ENCODE data around the gene CPA4.
"Not testable (repeated sequence)": the region's sequence is repeated elsewhere in the genome, so short reads cannot be mapped to it uniquely, and the experiment has no call there.

Gene CPA4

GRCh38 chr7:130303127-130303526, 10.2 kb downstream of the CPA4 start:
- DNase-seq (ENCODE audit: low read depth) = no peak

DNA sequence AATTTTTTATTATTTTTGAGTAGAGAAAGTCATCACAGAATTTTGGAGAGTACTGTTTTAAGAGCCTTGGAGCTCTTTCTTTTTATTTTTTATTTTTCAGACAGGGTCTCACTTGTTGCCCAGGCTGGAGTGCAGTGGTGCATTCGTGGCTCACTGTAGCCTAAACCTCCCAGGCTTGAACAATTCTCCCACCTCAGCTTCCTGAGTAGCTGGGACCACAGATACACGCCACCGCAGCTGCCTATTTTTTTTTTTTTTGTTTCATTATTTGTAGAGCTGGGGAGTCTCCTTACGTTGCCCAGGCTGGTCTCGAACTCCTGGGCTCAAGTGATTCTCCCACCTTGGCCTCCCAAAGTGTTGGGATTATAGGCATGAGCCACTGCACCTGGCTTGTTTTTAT, 10.6 kb downstream of the CPA4 start:
- no peak for DNase-seq (ENCODE audit: low read depth)

- DNase-seq (ENCODE audit: low read depth) = no peak
Observed at GRCh38 chr7:130303982-130304381, 11.0 kb downstream of the CPA4 start.

DNA sequence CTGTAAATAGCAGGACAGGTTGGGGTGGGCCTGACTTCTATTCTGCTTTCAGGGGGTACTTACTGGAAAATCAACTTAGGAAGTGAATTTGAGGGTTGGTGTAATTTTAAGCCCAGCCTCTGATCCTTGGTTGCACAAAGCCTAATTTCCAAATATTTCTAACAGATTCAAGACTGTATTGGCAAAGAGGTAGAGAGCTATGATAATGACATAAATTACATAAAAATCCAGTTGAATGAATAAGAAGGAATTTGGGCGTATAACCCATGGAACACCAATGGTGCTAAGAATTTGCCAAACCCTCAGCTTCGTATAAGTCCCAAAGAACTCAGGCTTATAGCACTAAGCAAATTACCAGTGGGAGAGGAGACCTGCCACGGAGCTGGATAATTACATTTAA, 11.9 kb downstream of the CPA4 start:
- no peak for DNase-seq (ENCODE audit: low read depth)

GRCh38 chr7:130305433-130306042, 12.6 kb downstream of the CPA4 start:
- no peak for DNase-seq (ENCODE audit: low read depth)

DNA sequence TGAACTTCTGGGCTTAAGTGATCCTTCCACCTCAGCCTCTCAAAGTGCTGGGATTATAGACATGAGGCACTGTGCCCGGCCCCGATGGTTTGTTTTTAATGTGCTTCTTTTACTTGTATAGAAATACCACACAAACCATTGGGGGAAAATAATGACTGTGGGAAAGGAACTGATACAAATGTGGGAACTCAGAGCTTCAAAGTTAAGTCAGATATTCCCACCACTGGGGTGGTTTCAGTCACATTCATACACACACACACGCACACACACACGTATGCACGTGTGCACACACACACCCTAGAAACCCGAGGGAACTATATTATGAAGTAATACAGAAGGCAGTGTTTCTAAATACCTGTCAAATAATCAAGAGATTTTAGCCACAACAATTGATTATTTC, 17.0 kb downstream of the CPA4 start:
- no peak for DNase-seq (ENCODE audit: low read depth)

- no peak for DNase-seq (ENCODE audit: low read depth)
Observed at GRCh38 chr7:130314305-130314704, 21.3 kb downstream of the CPA4 start.

DNA sequence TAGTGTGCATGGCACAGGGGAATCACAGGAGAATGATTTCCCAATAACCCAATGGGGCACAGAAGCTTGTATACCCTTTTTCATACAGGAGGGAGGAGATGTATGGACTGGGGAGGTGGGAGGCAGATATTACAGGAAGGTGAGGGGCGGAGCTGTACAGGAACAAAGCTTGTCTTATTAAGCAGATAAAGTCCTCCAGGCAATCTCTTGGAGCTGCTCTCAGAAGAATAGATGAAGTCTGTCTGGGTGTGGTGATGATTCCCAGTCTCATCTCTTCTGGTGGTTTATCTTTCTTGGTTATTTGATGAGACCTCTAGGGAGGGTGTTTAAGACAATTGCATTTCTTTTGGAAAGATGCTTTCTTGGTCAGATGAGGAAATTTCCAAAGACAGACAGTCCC, 26.6 kb downstream of the CPA4 start:
- no peak for DNase-seq (ENCODE audit: low read depth)

DNA sequence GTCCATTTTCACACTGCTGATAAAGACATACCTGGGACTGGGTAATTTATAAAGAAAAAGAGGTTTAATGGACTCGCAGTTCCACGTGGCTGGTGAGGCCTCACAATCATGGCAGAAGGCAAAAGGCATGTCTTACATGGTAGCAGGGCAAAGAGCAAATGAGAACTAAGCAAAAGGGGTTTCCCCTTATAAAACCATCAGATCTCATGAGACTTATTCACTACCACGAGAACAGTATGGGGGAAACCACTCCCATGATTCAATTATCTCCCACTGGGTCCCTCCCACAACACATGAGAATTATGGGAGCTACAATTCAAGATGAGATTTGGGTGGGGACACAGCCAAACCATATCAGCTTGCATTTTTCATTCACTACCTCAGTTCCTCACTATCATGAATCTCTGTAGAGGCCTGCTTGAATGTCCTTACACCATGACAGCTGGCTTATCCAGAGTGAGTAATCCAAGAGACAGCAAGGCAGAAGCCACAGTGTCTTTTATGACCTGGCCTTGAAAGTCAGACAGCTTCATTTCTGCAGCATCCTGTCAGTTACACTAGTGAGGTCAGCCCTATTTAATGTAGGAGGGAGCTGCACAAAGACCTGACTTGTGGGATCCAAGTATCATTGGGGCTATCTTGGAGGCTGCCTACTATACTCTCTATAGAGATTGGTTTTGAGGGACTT, 28.7 kb downstream of the CPA4 start:
- DNase-seq (ENCODE audit: low read depth) = not testable (repeated sequence)

GRCh38 chr7:130322615-130323014, 29.7 kb downstream of the CPA4 start:
- DNase-seq (ENCODE audit: low read depth) = no peak

DNA sequence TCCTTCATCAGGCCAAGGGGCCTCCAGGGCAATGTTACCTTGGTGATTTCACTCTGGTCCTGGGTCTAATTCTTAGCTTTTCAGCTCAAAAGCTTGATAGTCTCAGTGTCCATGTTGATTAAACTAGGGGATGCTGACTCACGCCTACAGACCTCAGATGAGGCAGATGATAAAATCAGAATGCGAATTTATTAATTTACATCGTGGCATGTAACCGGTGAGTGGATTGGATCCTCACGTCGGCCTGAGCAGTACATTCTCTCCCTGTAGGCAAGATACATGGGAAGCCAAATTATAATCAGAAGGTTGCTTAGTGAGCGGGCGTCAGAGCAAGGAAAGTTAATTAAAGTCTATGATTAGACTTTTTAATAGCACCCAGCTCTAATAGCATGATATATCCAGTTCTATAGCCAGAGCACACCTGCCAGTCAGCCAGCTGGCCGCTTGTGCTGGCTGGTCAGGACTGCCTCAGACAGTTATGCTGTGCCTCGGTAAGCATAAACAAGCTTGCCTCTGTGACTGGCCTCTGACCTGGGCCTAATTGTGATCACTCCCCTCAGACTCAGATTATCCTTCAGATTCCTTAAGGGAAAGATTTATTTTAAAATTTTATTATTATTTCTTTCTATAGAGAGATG, 31.5 kb downstream of the CPA4 start:
- no peak for DNase-seq (ENCODE audit: low read depth)

- no peak for DNase-seq (ENCODE audit: low read depth)
Observed at GRCh38 chr7:130329681-130330080, 36.7 kb downstream of the CPA4 start.

- no peak for DNase-seq (ENCODE audit: low read depth)
Observed at GRCh38 chr7:130332259-130333053, 39.5 kb downstream of the CPA4 start.

DNA sequence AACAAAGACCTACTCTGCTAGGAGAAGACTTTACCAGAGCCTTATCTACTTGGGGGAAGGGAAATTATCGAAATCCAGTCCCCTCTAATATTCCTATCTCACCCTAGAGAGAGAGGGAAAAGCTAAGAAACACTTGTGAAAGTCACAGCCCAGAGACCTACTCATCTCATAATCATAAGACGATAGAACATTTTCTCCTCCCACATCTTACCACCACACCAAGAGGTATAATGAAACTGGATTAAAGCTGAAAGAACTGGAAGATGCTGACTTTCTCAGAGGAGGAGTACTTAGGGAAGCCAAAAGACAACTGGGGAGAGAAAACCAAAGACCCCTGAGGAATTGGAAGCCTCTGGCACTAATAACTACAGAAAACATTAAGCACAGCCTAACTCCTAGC, 40.9 kb downstream of the CPA4 start:
- DNase-seq (ENCODE audit: low read depth) = no peak

- DNase-seq (ENCODE audit: low read depth) = no peak
Observed at GRCh38 chr7:130334274-130334673, 41.3 kb downstream of the CPA4 start.

GRCh38 chr7:130337410-130337971, 44.5 kb downstream of the CPA4 start:
- no peak for DNase-seq (ENCODE audit: low read depth)

DNA sequence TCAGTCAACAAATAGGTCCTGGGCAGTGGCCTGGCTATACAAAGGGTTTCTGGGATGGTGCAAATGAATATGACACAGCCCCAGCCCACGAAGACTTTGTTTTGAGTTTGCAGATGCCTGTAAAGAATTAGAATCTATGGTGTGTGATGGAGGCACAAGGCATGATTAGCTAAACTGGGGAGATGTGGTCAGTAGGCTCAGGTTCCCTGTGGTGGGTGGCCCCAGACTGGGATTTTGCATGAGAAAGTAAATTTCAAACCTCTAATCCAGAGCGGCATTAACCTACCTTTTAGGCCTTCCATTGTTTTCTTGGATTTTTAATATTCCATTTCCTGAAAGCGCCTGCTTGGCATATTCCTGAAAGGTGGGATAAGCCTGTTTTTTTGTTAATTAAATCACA, 45.3 kb downstream of the CPA4 start:
- no peak for DNase-seq (ENCODE audit: low read depth)

DNA sequence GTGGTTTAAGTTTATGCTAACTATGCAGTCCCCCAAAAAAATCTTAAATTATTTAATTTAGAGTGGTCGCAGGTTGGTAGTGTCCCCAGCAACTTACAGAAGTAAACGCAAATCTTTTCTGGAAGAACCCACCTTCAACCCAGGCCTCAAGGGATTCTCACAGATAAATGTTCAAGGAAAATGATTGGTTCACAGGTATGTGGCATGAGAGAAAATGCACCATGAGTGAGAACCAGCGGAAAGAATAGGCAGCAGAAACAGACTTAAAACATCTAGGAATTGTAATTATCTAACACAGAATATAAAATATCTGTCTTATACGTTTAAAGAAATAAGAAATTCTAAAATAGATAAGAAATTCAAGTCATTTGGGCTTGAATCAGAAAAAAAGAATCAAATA, 48.9 kb downstream of the CPA4 start:
- no peak for DNase-seq (ENCODE audit: low read depth)

DNA sequence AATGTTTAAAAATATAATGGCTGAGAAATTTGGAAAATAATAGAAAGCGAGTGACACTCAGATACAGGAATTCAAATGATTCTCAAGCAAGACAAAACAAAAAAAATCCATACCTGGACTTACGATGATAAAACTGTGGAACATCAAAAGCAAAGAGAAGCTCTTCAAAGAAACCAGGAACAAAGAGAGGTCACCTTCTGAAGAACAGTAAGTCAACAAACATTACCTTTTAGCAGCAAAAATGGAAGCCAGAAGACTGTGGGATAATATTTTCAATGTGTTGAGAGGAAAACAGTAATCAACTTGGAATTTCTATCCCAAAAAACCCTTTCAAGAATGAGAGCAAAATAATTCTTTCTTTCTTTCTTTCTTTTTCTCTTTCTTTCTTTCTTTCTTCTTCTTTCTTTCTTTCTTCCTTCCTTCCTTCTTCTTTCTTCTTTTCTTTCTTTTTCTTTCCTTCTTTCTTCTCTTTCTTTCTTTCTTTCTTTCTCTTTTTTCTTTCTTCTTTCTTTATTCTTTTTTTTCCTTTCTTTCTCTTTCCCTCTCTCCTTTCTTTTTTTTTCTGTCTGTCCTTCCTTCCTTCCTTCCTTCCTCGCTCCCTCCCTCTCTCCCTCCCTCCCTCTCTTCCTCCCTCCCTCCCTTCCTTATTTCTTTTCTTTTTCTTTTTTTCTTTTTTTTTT, 49.9 kb downstream of the CPA4 start:
- no peak for DNase-seq (ENCODE audit: low read depth)

- DNase-seq (ENCODE audit: low read depth) = no peak
Observed at GRCh38 chr7:130344271-130344866, 51.4 kb downstream of the CPA4 start, which contains the start of gene CPA5. CPA5 (plus strand) TSS chr7:130344816; CDS start chr7:130346486, 1,670 bp downstream.

GRCh38 chr7:130345136-130345535, 52.2 kb downstream of the CPA4 start:
- no peak for DNase-seq (ENCODE audit: low read depth)
